Measurements from ENCODE around the gene SH2D1B. TPM values are rescaled to one million over a fixed set of nuclear protein-coding genes. Genes with fewer than 3 reads are reported as not detected.

SH2D1B gene
- total and polyA plus RNA-seq, 10 of the 15 experiments (the other 5 are each of a cell fraction or from before 2014, with no cell fraction given), result 0.18 TPM; not detected in 9

GRCh38 chr1:162380061-162380846 lies 31.7 kb downstream of the SH2D1B start:
- BruUV-seq (replicated peaks), result no TSS peak
- intact Hi-C loops (cut with micrococcal nuclease; ENCODE audit: unreplicated experiment) (no loop called here), in situ Hi-C loops (cut with MboI) (no loop called here)
- ChIA-PET SMC1A (ENCODE audit: uncharacterized antibody, unreplicated experiment) (interaction anchor here (0.7 to 1.2 kb wide), 3 partner anchors 9 to 24 kb away, joined by 3 to 6 read pairs (median 4); no protein-coding TSS in a partner anchor), CTCF (interaction anchor here (2.3 to 3.7 kb wide), 2 partner anchors 10 to 22 kb away, joined by 9 to 30 read pairs; no protein-coding TSS in a partner anchor), RAD21 (ENCODE audit: unreplicated experiment) (interaction anchor here (0.8 to 1.6 kb wide), 2 partner anchors 9 to 23 kb away, joined by 3 to 4 read pairs; no protein-coding TSS in a partner anchor), POLR2A (interaction anchor here (0.5 kb wide), 1 partner anchor 330 kb away, joined by 3 read pairs; no protein-coding TSS in a partner anchor)
- DNase-seq (ENCODE audit: low read depth, low spot score), result no peak
- no peak overlapping the region for H3K4me2 ChIP-seq (ENCODE audit: control insufficient read depth, insufficient read depth)
- WGBS (ENCODE audit: insufficient coverage, insufficient replicate concordance, low lambda C conversion rate, missing lambda C conversion rate), result 40% methylated on average over 6 of the region's 6 CpGs
- FAIRE-seq, result no peak
- no peak overlapping the region for H2AFZ ChIP-seq (ENCODE audit: control insufficient read depth, low read depth, low read length)
- H3K4me3 ChIP-seq, result no peak overlapping the region
- no peaks in the 10 kb centered on the region for H3K9me3 ChIP-seq (replicated peaks; ENCODE audit: control insufficient read depth, insufficient read depth, low read length)
- H3K9ac ChIP-seq (ENCODE audit: control insufficient read depth, insufficient read depth, low read length), result no peak overlapping the region
- no peak for ATAC-seq
- no peaks in the 10 kb centered on the region for H3K27me3 ChIP-seq (replicated peaks in 1 of 2; ENCODE audit: control insufficient read depth in 2 of 2, insufficient read depth in 2 of 2, low read length in 1 of 2)
- no peak overlapping the region for H3K27ac ChIP-seq (ENCODE audit: control insufficient read depth, insufficient read depth)
- H3K4me1 ChIP-seq (ENCODE audit: control insufficient read depth, insufficient read depth, low read length), result no peaks in the 10 kb centered on the region
- H3K36me3 ChIP-seq (ENCODE audit: control insufficient read depth in 2 of 2, insufficient read depth in 2 of 2, low read length in 1 of 2), result no peaks in the 10 kb centered on the region
- H3K79me2 ChIP-seq (ENCODE audit: control insufficient read depth, insufficient read depth, low read length), result no peaks in the 10 kb centered on the region
- no peaks in the 10 kb centered on the region for H4K20me1 ChIP-seq (ENCODE audit: control insufficient read depth, insufficient read depth)
- TF ChIP-seq YBX1 (IDR thresholded peaks at IDR 0.05), result no peak
- TF ChIP-seq BCL3 (IDR thresholded peaks at IDR 0.05; ENCODE audit: borderline replicate concordance, insufficient read depth, low read depth, low read length, poor library complexity, severe bottlenecking), result no peak
- no peak for TF ChIP-seq HDGF (IDR thresholded peaks at IDR 0.05)
- no peak for TF ChIP-seq CTCF (IDR thresholded peaks at IDR 0.05 in 2 of 3, conservative IDR thresholded peaks at IDR 0.05 in 1 of 3; ENCODE audit: control insufficient read depth in 2 of 3, extremely low read depth in 1 of 3, insufficient read depth in 1 of 3, low read depth in 3 of 3, low read length in 3 of 3)
- TF ChIP-seq SMAD1 (IDR thresholded peaks at IDR 0.05; ENCODE audit: low read depth, partially characterized antibody), result no peak
- TF ChIP-seq SIN3A (IDR thresholded peaks at IDR 0.05; ENCODE audit: low read depth, low read length), result no peak
- no peak for TF ChIP-seq E2F4 (IDR thresholded peaks at IDR 0.05; ENCODE audit: low read depth, low read length)
- no peak for TF ChIP-seq PBX3 (IDR thresholded peaks at IDR 0.05; ENCODE audit: insufficient replicate concordance, low read depth, low read length)
- no peak for TF ChIP-seq PRDM15 (CRISPR knock-in tag; IDR thresholded peaks at IDR 0.05)
- TF ChIP-seq ETV6 (conservative IDR thresholded peaks at IDR 0.05 in 1 of 2, IDR thresholded peaks at IDR 0.05 in 1 of 2; ENCODE audit: borderline replicate concordance in 1 of 2, low read depth in 1 of 2), result no peak
- no peak for TF ChIP-seq PAX8 (IDR thresholded peaks at IDR 0.05)
- TF ChIP-seq LARP7 (IDR thresholded peaks at IDR 0.05), result no peak
